ENCODE data around the gene VRK3. TPM values are rescaled to one million over a fixed set of nuclear protein-coding genes. Genes with fewer than 3 reads are reported as not detected.

The VRK3 gene
- total RNA-seq, 1 experiment from 2014 or later: 27.3 TPM

DNA sequence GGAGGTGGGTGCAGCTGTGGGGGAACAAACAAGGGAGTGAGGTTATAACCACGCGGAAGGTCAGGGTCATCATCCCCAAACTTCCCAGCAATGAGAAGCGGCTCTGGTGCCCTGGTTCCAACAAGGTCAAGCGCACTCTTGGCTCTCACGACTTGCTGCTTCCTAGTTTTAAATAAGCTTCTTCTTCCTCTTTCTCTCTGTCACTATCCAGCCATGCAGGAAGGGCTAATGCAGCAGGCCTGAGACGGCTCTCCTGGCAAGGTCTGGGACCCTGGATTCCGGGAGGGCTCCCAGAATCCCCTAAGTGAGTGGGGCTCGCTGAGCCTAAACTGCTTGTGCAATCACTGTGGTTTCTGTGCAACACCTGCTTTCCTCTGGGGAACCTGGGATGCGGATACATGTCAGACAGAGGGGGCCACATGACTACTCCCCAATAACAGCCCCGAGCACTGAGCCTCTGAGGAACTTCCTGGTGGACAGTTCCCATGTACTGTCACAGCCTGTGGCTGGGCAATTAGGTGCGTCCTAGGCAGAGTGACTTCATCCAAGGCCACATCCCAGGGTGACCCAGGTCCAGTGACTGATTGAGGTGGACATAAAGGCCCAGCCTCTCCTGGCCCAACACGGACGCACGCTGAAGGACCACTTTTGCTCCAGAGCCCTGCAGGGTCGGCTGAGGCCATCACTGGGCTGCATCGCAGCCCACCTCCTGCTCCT lies 24.2 kb downstream of the VRK3 start:
- DNase-seq (ENCODE audit: low read depth, low spot score): no peak

GRCh38 chr19:50000038-50000840 lies 24.9 kb downstream of the VRK3 start:
- in situ Hi-C loops (cut with HindIII; ENCODE audit: low pct_unique_long_range_greater_than_20kb, low sequenced_read_pairs): no loop called here
- no peak for DNase-seq (ENCODE audit: low read depth, low spot score)

More for the DNA sequence above, 24.2 kb downstream of the VRK3 start:
- in situ Hi-C loops (cut with HindIII; ENCODE audit: low pct_unique_long_range_greater_than_20kb, low sequenced_read_pairs): no loop called here

DNA sequence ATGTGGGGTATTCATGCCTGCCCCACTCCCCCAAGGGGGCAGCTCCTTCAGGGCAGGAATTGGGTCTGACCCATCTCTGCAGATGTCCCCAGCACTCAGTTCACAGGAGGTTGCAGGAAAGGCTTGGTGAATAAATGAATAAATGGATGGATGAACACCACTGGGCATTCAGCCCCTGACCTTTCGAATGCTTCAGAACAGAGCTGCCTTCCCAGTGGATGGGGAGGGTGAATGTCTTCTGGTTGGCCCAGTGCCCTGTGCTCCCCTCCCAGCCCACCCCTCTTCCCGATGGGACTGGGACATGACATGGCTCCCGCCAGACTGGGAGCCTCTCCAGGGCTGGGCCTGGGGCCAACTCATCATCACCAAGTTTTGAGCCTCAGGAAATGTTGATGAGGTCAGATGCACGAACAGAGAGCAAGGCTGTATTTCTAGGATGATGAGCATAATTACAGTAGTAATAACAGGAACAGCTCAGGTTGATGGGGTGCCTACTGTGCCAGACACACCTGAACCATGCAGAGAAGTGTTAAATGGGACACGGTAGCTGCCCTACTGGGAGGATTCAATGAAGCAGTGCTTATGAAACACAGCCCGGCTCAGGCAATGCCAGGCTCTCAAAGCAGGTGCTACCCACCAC lies 25.7 kb downstream of the VRK3 start:
- in situ Hi-C loops (cut with HindIII; ENCODE audit: low pct_unique_long_range_greater_than_20kb, low sequenced_read_pairs): no loop called here
- no peak for DNase-seq (ENCODE audit: low read depth, low spot score)

- in situ Hi-C loops (cut with HindIII; ENCODE audit: low pct_unique_long_range_greater_than_20kb, low sequenced_read_pairs): no loop called here
- DNase-seq (ENCODE audit: low read depth, low spot score): peak; percentile 81
Measured at GRCh38 chr19:49997709-49998108, 27.5 kb downstream of the VRK3 start.

DNA sequence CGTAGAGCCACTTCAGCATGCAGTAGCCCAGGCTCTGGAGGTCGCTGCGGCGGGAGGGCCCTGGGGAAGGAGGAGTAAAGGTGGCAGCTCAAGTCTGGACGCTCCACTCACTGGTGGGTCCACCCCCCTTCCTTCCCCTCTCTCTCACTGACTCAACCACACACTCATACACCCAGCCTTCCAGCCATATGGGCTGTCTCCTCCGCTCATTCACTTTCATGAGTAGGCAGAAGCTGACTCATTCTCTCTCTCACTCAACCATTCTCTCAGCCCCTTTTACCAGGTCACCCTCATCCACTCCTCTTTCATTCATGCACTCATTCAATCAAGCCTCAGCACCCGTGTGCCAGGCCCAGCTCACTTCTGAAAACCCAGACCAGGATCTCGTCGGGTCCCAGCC lies 36.7 kb downstream of the VRK3 start:
- no peak for DNase-seq (ENCODE audit: low read depth, low spot score)
- in situ Hi-C loops (cut with HindIII; ENCODE audit: low pct_unique_long_range_greater_than_20kb, low sequenced_read_pairs): no loop called here

GRCh38 chr19:49988007-49988406 lies 37.2 kb downstream of the VRK3 start:
- in situ Hi-C loops (cut with HindIII; ENCODE audit: low pct_unique_long_range_greater_than_20kb, low sequenced_read_pairs): no loop called here
- no peak for DNase-seq (ENCODE audit: low read depth, low spot score)

DNA sequence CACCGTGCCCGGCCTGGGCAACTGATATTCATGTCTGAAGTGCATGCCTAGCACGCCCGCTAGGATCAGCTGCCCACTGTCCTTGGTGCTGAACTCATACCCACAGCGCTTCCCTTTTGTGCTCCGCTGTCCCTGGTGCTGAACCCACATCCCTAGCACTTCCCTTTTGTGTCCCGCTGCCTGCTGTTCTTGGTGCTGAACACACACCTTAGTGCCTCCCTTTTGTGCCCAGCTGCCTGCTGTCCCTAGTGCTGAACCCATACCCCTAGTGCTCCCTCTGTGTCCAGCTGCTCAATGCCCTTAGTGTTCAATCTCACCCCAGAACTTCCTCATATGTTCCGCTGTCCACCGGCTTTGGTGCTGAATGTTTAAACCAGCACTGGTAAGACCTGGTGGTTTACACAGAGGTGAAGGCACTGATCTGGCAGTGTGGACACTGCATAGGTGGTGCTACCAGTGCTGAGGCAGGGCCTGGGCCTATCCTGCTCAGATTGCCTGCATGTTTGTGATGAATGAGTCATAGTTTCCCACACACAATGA lies 37.9 kb downstream of the VRK3 start:
- in situ Hi-C loops (cut with HindIII; ENCODE audit: low pct_unique_long_range_greater_than_20kb, low sequenced_read_pairs): no loop called here
- DNase-seq (ENCODE audit: low read depth, low spot score): peak; percentile 86

GRCh38 chr19:49986354-49986753 lies 38.8 kb downstream of the VRK3 start:
- no peak for DNase-seq (ENCODE audit: low read depth, low spot score)
- in situ Hi-C loops (cut with HindIII; ENCODE audit: low pct_unique_long_range_greater_than_20kb, low sequenced_read_pairs): no loop called here

DNA sequence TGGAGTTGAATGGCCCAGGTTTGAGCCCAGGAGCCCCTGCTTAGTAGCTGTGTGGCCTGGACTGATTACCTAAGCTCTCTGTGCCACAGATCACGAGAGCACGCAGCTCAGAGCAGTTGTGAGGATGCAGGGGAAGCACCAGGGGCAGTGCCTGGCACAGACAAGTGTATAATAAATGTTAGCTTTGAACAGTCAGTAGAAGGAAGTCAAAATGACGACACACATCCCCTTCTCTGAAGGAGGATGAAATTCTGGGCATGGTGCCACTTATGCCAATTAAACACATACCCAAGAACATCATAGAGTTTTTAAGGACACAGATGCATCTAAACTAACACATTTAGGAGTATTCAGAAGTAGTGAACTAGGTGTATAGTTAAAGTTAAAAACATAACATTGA lies 39.3 kb downstream of the VRK3 start:
- in situ Hi-C loops (cut with HindIII; ENCODE audit: low pct_unique_long_range_greater_than_20kb, low sequenced_read_pairs): no loop called here
- no peak for DNase-seq (ENCODE audit: low read depth, low spot score)

DNA sequence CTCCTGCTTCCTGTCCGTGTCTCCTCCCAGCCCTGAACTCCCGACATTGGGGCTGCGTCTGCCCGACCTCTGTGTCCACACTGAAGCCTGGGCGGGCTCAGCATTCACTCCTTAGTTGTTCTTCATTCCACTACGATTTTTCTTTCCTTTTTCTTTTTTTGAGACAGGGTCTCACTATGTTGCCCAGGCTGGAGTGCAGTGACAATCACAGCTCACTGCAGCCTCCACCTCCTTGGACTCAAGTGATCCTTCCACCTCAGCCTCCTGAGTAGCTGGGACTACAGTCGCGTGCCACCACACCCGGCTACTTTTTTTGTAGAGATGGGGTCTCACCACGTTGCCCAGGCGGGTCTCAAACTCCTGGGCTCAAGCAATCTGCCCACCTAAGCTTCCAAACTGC lies 40.7 kb downstream of the VRK3 start:
- in situ Hi-C loops (cut with HindIII; ENCODE audit: low pct_unique_long_range_greater_than_20kb, low sequenced_read_pairs): no loop called here

DNA sequence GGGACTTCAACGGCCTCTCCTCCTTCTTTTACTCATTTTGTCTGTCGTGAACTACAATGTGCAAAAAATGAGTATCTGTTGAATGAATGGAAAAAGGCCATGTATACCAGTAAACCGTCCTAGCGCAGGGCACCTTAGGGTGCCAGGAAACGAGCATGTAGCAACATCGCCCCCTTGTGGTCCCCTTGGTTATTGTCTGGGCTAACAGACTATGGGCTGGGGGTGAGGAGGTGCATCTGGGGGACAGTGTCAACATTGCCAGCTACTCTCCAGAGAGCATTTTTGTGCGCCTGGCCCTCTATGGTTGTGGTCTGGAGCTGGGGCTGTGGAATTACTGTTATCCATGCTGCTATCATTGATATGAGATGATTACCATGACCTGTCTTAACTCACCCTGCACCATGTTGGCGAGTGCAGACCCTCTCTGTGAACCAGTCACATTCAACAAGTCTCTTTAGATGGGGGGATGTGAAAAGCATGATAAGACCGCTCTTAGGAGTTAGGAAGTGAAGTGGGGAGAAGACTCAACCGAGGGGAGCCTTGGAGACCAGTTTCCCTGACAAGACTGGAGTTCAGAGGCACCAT lies 41.4 kb downstream of the VRK3 start:
- DNase-seq (ENCODE audit: low read depth, low spot score): peak; percentile 73
- in situ Hi-C loops (cut with HindIII; ENCODE audit: low pct_unique_long_range_greater_than_20kb, low sequenced_read_pairs): no loop called here

More for the DNA sequence above, 40.7 kb downstream of the VRK3 start:
- no peak for DNase-seq (ENCODE audit: low read depth, low spot score)

- no peak for DNase-seq (ENCODE audit: low read depth, low spot score)
- in situ Hi-C loops (cut with HindIII; ENCODE audit: low pct_unique_long_range_greater_than_20kb, low sequenced_read_pairs): no loop called here
Measured at GRCh38 chr19:49981603-49982593, 43.3 kb downstream of the VRK3 start.

GRCh38 chr19:49978324-49978723 lies 46.8 kb downstream of the VRK3 start:
- in situ Hi-C loops (cut with HindIII; ENCODE audit: low pct_unique_long_range_greater_than_20kb, low sequenced_read_pairs): no loop called here
- DNase-seq (ENCODE audit: low read depth, low spot score): no peak

GRCh38 chr19:49977881-49978280 lies 47.3 kb downstream of the VRK3 start:
- no peak for DNase-seq (ENCODE audit: low read depth, low spot score)
- in situ Hi-C loops (cut with HindIII; ENCODE audit: low pct_unique_long_range_greater_than_20kb, low sequenced_read_pairs): no loop called here

GRCh38 chr19:49977076-49977475 lies 48.1 kb downstream of the VRK3 start:
- in situ Hi-C loops (cut with HindIII; ENCODE audit: low pct_unique_long_range_greater_than_20kb, low sequenced_read_pairs): no loop called here
- DNase-seq (ENCODE audit: low read depth, low spot score): no peak

DNA sequence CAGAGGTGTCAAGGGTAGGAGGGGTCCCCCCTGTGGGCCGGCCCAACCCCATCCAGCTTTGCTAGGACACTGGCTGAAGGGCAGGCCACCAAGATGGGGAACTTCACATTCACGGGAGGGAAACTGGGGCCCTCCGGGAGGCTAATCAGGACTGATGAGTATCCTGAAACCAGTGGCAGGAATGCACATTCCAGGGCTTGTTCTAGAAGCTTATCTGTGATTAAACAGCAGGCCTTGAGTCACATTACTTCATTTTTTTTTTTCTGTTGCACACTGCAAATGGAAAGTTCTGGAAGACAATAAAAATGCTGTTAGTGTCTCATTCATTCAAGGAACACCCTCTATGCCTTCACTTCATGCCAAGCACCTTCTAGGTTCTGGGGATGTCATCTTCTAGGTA lies 48.7 kb downstream of the VRK3 start:
- in situ Hi-C loops (cut with HindIII; ENCODE audit: low pct_unique_long_range_greater_than_20kb, low sequenced_read_pairs): no loop called here
- DNase-seq (ENCODE audit: low read depth, low spot score): no peak

GRCh38 chr19:49975051-49975450 lies 50.1 kb downstream of the VRK3 start:
- in situ Hi-C loops (cut with HindIII; ENCODE audit: low pct_unique_long_range_greater_than_20kb, low sequenced_read_pairs): no loop called here
- DNase-seq (ENCODE audit: low read depth, low spot score): no peak

All from SK-MEL-5 (cell line).